H9 (cell line): ENCODE measurements around the gene NUP133. TPM values are rescaled to one million over a fixed set of nuclear protein-coding genes. Genes with fewer than 3 reads are reported as not detected.

Source experiments
- DNase-seq: peaks from one replicate; pipeline ENCODE4 v3.0.0-alpha.2; 2017
- H2AFZ ChIP-seq: one replicate; pipeline ENCODE4 v1.6.1; 2013; ENCODE audit warnings: mild to moderate bottlenecking, low read length, control low read depth, moderate library complexity
- H2AK5ac ChIP-seq: 2 replicates; pipeline ENCODE4 v1.6.1; 2013; ENCODE audit warnings: low read length, control low read depth, mixed read lengths; ENCODE audit not compliant: insufficient read length
- H2BK120ac ChIP-seq: one replicate; pipeline ENCODE4 v1.6.1; 2013; ENCODE audit warnings: low read depth, mild to moderate bottlenecking, low read length, control low read depth, inconsistent platforms; ENCODE audit not compliant: poor library complexity, severe bottlenecking
- H2BK12ac ChIP-seq: 2 replicates; pipeline ENCODE4 v1.6.1; 2013; ENCODE audit warnings: low read length, control low read depth, mixed read lengths, low read depth; ENCODE audit not compliant: insufficient read length
- H2BK15ac ChIP-seq: 2 replicates; pipeline ENCODE4 v1.6.1; 2013; ENCODE audit warnings: low read depth, low read length, control low read depth
- H2BK20ac ChIP-seq: one replicate; pipeline ENCODE4 v1.6.1; 2013; ENCODE audit warnings: low read depth, mild to moderate bottlenecking, low read length, control low read depth, inconsistent platforms; ENCODE audit not compliant: poor library complexity, severe bottlenecking
- H2BK5ac ChIP-seq: 2 replicates; pipeline ENCODE4 v1.6.1; 2013; ENCODE audit warnings: low read length, control low read depth, mixed read lengths; ENCODE audit not compliant: insufficient read length
- H3K14ac ChIP-seq: 2 replicates; pipeline ENCODE4 v1.6.1; 2013; ENCODE audit warnings: low read length, control low read depth; ENCODE audit not compliant: insufficient read depth
- H3K18ac ChIP-seq: 2 replicates; pipeline ENCODE4 v1.6.1; 2013; ENCODE audit warnings: low read depth, mild to moderate bottlenecking, mixed read lengths, low read length, control low read depth; ENCODE audit not compliant: insufficient read length
- H3K23ac ChIP-seq: 2 replicates; pipeline ENCODE4 v1.6.1; 2013; ENCODE audit warnings: low read length, control low read depth, mixed read lengths, low read depth; ENCODE audit not compliant: insufficient read length
- H3K23me2 ChIP-seq: 2 replicates; pipeline ENCODE4 v1.6.1; 2013; ENCODE audit warnings: low read depth, mild to moderate bottlenecking, mixed read lengths, low read length, control low read depth; ENCODE audit not compliant: insufficient read length, poor library complexity, severe bottlenecking
- H3K27ac ChIP-seq: 2 replicates; pipeline ENCODE4 v1.5.1; 2013; ENCODE audit warnings: low read length, control low read depth, mixed read lengths, low read depth; ENCODE audit not compliant: insufficient read length
- H3K27me3 ChIP-seq: 2 replicates; pipeline ENCODE4 v1.6.1; 2013; ENCODE audit warnings: low read length, control low read depth, inconsistent platforms; ENCODE audit not compliant: insufficient read depth
- H3K4ac ChIP-seq: 2 replicates; pipeline ENCODE4 v1.6.1; 2013; ENCODE audit warnings: low read depth, mild to moderate bottlenecking, control low read depth, inconsistent platforms, low read length, moderate library complexity
- H3K4me1 ChIP-seq: 2 replicates; pipeline ENCODE4 v1.6.1; 2013; ENCODE audit warnings: low read length, control low read depth, inconsistent platforms; ENCODE audit not compliant: insufficient read depth
- H3K4me2 ChIP-seq: 2 replicates; pipeline ENCODE4 v1.6.1; 2013; ENCODE audit warnings: low read length, control low read depth, mixed read lengths; ENCODE audit not compliant: insufficient read length, insufficient read depth
- H3K56ac ChIP-seq: 2 replicates; pipeline ENCODE4 v1.6.1; 2013; ENCODE audit warnings: low read depth, mild to moderate bottlenecking, mixed read lengths, low read length, control low read depth; ENCODE audit not compliant: insufficient read length
- H3K79me1 ChIP-seq: 2 replicates; pipeline ENCODE4 v1.6.1; 2013; ENCODE audit warnings: low read depth, mild to moderate bottlenecking, moderate library complexity, low read length, control low read depth, inconsistent platforms; ENCODE audit not compliant: insufficient read depth, poor library complexity, severe bottlenecking
- H3K79me2 ChIP-seq: 2 replicates; pipeline ENCODE4 v1.6.1; 2013; ENCODE audit warnings: low read length, control low read depth, inconsistent platforms; ENCODE audit not compliant: insufficient read depth
- H3K9ac ChIP-seq: 2 replicates; pipeline ENCODE4 v1.6.1; 2013; ENCODE audit warnings: low read length, control low read depth, mixed read lengths; ENCODE audit not compliant: insufficient read length; ENCODE audit errors: extremely low read depth
- H3K9me3 ChIP-seq: one replicate; pipeline ENCODE4 v1.6.1; 2013; ENCODE audit warnings: low read depth, low read length, inconsistent platforms; ENCODE audit not compliant: control insufficient read depth
- H3T11ph ChIP-seq: one replicate; pipeline ENCODE4 v1.6.1; 2013; ENCODE audit warnings: mild to moderate bottlenecking, low read length, control low read depth, inconsistent platforms
- H4K20me1 ChIP-seq: one replicate; pipeline ENCODE4 v1.6.1; 2013; ENCODE audit not compliant: control insufficient read depth, insufficient read length, insufficient read depth
- H4K5ac ChIP-seq: 2 replicates; pipeline ENCODE4 v1.6.1; 2013; ENCODE audit warnings: low read depth, mild to moderate bottlenecking, mixed read lengths, low read length, control low read depth; ENCODE audit not compliant: insufficient read length
- H4K8ac ChIP-seq: replicated peaks from 2 replicates; pipeline ENCODE4 v1.6.1; 2013; ENCODE audit warnings: low read length, control low read depth, mixed read lengths, low read depth; ENCODE audit not compliant: insufficient read length
- H4K91ac ChIP-seq: 2 replicates; pipeline ENCODE4 v1.6.1; 2013; ENCODE audit warnings: low read depth, mild to moderate bottlenecking, moderate library complexity, mixed read lengths, low read length, control low read depth; ENCODE audit not compliant: insufficient read length
- H3K27ac Mint-ChIP-seq, 3 experiments: 2 replicates in 2 of 3; 3 replicates in 1 of 3; pipeline ENCODE4 v1.8.0; 2020 to 2021; ENCODE audit warnings: mixed read lengths in 3 of 3, mild to moderate bottlenecking in 1 of 3, moderate library complexity in 1 of 3
- H3K27me3 Mint-ChIP-seq: 2 replicates; pipeline ENCODE4 v1.8.0; 2021; ENCODE audit warnings: low read depth, mild to moderate bottlenecking, moderate library complexity, mixed read lengths
- H3K36me3 Mint-ChIP-seq, 3 experiments: 2 replicates in 2 of 3; 3 replicates in 1 of 3; pipeline ENCODE4 v1.8.0; 2020 to 2021; ENCODE audit warnings: low read depth in 3 of 3, mixed read lengths in 3 of 3; ENCODE audit not compliant: insufficient read depth in 1 of 3
- H3K4me1 Mint-ChIP-seq, 2 experiments: 2 replicates each; pipeline ENCODE4 v1.8.0; 2020; ENCODE audit warnings: mixed read lengths in 2 of 2
- H3K4me3 Mint-ChIP-seq, 2 experiments: 2 replicates in 1 of 2; 3 replicates in 1 of 2; pipeline ENCODE4 v1.8.0; 2020 to 2021; ENCODE audit warnings: mild to moderate bottlenecking in 2 of 2, mixed read lengths in 2 of 2, moderate library complexity in 1 of 2
- H3K9me3 Mint-ChIP-seq, 2 experiments: 2 replicates in 1 of 2; 3 replicates in 1 of 2; pipeline ENCODE4 v1.8.0; 2020; ENCODE audit warnings: mild to moderate bottlenecking in 2 of 2, mixed read lengths in 2 of 2, moderate library complexity in 1 of 2
- CTCF ChIP-seq: fragments of 200-600 bp; sonication (generic); conservative IDR thresholded peaks from 3 replicates; pipeline ENCODE4 v1.8.0; 2021; ENCODE audit warnings: antibody characterized with exemption, mild to moderate bottlenecking
- WGBS: extraction: QIAGEN DNeasy Blood & Tissue Kit; methylation state at CpG from one replicate; pipeline ENCODE4 v1.1.7; 2013; ENCODE audit warnings: missing lambda C conversion rate, low lambda C conversion rate, mixed read lengths; ENCODE audit not compliant: insufficient read length; ENCODE audit errors: extremely low coverage; 5-methylcytosine and 5-hydroxymethylcytosine counted together
- total RNA-seq: library from RNA; stranded (reverse); gene quantifications from 2 replicates; pipeline ENCODE4 v1.2.1, GENCODE V29; 2021

Gene NUP133
- total RNA-seq, 1 experiment from 2014 or later: 71.3 TPM

- Histone ChIP-seq H2BK20ac (no peak overlapping the region), H3K79me2 (peaks cover 3% of the 10 kb centered on the region; the same call in 1 of the 2 replicates), H3K27me3 (no peaks in the 10 kb centered on the region), H3K4me2 (no peak overlapping the region), H2AK5ac (no peak overlapping the region), H4K91ac (no peak overlapping the region), H2AFZ (no peak overlapping the region), H4K5ac (no peak overlapping the region), H3K4me1 (peaks cover 2% of the 10 kb centered on the region; the same call in 1 of the 2 replicates), H4K8ac (no peak overlapping the region), H3K9me3 (no peaks in the 10 kb centered on the region), H2BK5ac (no peak overlapping the region), H3T11ph (no peak overlapping the region), H3K23ac (no peak overlapping the region), H3K79me1 (no peaks in the 10 kb centered on the region), H2BK120ac (no peak overlapping the region), H3K56ac (no peak overlapping the region), H3K23me2 (peaks cover 3% of the 10 kb centered on the region), H2BK15ac (no peak overlapping the region), H3K18ac (no peak overlapping the region), H3K14ac (no peak overlapping the region), H4K20me1 (no peaks in the 10 kb centered on the region), H3K27ac (no peak overlapping the region), H3K4ac (no peak overlapping the region), H2BK12ac (no peak overlapping the region), H3K9ac (no peak overlapping the region)
- Mint-ChIP-seq H3K4me3 (peak overlapping the region; percentile 89 to 93; a peak in 3 of 5 replicates), H3K36me3 (peaks cover 0 to 5% (median 5%) of the 10 kb centered on the region in 3 experiments; a peak in 4 of 7 replicates), H3K9me3 (no peaks in the 10 kb centered on the region; a peak in 2 of 5 replicates), H3K27ac (no peak overlapping the region), H3K4me1 (peaks cover 16 to 18% of the 10 kb centered on the region in 2 experiments), H3K27me3 (no peaks in the 10 kb centered on the region; the same call in 1 of the 2 replicates)
- DNase-seq: no peak
- TF ChIP-seq CTCF: no peak
- WGBS: no CpG with 5 or more reads among the region's 2 CpGs
Measured at GRCh38 chr1:229509576-229509975, 1.4 kb upstream of the NUP133 start.
